GM19372 (cell line): Measurements from ENCODE around the gene DNAJC7.

Experiments
- ATAC-seq: cut with Tn5 transposase; IDR thresholded peaks from one replicate; pipeline ENCODE4 v1.9.1; 2021; ENCODE audit warnings: mild to moderate bottlenecking, low read depth, moderate library complexity; ENCODE audit not compliant: unreplicated experiment

Gene DNAJC7

GRCh38 chr17:41930009-41930832, 87.0 kb downstream of the DNAJC7 start, which contains the start of gene ODAD4:
Gene ODAD4 (plus strand): TSS chr17:41930617. CDS start chr17:41930724, 107 bp downstream.
- ATAC-seq, result peak; percentile 95

- ATAC-seq, result no peak
Observed at GRCh38 chr17:41928693-41929251, 88.5 kb downstream of the DNAJC7 start.
